Stromal cell of bone marrow (primary cell): ENCODE data around the gene STC2.
"Not testable (repeated sequence)": the region's sequence is repeated elsewhere in the genome, so short reads cannot be mapped to it uniquely, and the experiment has no call there.

Experiments used
- DNase-seq: peaks from one replicate; pipeline ENCODE4 v3.0.0-alpha.2; 2012; ENCODE audit warnings: low read depth

The STC2 gene, protein sequence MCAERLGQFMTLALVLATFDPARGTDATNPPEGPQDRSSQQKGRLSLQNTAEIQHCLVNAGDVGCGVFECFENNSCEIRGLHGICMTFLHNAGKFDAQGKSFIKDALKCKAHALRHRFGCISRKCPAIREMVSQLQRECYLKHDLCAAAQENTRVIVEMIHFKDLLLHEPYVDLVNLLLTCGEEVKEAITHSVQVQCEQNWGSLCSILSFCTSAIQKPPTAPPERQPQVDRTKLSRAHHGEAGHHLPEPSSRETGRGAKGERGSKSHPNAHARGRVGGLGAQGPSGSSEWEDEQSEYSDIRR

DNA sequence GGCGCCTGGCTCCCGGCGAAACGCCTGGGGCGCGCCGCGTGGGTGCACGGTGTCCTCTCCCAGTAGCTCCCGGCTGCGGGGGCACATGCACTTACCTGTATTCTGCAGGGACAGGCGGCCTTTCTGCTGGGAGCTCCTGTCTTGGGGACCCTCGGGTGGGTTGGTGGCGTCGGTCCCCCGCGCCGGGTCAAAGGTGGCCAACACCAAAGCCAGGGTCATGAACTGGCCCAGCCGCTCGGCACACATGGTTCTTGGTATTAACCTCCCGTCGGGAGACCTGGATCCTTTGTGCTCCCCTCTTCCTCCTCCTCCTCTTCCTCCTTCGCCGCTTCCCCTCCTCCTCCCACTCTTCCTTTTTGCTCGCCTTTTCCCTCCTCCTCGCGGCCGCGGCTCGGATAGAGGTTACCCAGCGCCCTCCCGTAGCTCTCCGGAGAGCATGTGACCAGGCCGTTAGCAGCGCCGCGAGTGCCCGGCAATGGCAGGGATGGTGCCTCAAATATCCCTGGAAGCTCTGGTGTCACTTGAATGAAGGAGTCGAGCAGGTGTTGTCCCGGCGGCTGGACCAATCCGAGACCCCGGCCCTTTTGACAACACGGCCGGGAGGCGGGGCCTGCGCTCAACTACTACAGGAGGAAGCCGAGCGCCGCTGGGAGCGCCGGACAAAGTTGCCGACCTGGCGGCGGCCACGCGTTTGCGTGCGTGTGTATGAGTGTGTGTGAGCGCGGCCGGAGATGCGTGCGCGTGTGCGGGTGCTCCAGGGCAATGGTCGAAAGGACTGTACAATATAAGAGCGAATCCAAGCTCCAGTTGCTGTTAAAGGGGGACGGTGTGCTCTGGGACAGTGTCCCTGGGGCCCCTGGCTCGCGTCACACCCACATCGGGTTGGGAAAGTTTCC, at the start of gene STC2:
STC2 (minus strand) TSS at position 467 of the 896 bp plus-strand sequence; CDS start at position 246, 221 bp downstream.
- peak; percentile 80 for DNase-seq

DNA sequence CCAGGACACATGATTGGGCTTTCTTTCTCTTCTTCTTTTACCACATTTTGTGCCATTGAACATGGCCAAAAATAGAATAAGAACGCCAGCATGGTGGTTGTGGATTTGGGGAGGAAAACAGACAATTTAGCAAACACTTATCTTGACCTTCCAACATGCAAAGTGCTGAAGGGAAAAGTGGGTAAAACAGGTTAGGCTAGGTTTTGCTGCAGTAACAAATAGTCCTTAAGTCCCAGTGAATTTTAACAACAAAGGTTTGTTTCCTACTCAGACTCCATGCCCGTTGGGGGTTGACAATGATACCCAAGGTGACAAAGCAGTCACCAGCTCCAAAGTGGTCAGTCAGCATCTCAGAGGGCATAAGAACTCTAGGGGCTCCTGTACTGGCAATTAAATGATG, 43.2 kb upstream of the STC2 start:
- no peak for DNase-seq

DNA sequence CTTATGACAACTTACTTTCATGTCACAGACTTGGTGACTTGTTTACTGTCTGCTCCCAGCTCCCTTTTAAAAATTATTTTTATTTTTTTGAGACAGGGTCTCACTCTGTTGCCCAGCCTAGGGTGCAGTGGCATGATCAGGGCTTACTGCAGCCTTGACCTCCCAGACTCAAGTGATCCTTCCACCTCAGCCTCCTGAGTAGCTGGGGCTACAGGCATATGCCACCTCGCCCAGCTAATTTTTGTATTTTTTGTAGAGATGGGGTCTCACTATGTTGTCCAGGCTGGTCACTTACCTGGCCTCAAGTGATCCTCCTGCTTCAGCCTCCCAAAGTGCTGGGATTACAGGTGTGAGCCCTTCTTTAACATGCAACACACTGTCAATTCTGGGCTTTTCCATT, 35.2 kb upstream of the STC2 start:
- DNase-seq = not testable (repeated sequence)

DNA sequence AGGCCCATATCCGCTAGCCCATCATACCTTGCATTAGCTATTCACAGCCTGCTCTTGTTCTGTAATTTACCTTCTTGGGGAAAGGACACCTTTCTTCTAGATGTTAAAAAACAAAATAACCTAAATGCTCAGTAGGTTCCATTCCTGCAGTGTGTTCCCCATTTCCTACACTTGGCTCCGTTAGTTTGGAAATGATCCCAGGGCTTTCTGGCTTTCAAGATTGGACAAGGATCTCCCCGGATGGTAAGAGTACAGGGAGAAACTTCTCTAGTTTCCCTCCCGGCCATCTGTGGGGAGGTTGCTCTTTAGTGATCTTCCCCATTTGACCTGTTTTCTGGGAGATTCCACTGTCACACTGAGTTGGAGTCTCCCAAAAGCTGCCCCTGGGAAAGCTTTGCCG, 27.3 kb upstream of the STC2 start:
- no peak for DNase-seq

DNA sequence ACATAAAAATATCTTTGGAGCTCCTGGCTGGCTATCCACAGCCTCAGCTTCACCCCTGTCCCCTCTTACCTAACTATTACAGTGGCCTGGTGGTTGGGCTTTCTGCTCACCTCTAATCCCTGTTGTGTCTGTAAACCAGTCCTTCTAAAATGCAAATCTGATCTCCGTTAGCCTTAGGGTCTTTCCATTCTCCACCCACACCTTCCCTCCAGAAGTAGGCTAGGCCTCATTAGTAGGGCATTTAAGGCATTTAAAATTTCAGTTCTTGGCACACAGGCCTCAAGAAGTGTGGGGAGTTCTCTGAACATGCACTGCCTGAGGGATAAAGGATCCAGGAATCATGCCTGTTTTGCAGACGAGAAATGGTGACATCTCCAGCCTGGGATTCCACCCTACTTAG, 26.4 kb upstream of the STC2 start:
- DNase-seq = no peak

DNA sequence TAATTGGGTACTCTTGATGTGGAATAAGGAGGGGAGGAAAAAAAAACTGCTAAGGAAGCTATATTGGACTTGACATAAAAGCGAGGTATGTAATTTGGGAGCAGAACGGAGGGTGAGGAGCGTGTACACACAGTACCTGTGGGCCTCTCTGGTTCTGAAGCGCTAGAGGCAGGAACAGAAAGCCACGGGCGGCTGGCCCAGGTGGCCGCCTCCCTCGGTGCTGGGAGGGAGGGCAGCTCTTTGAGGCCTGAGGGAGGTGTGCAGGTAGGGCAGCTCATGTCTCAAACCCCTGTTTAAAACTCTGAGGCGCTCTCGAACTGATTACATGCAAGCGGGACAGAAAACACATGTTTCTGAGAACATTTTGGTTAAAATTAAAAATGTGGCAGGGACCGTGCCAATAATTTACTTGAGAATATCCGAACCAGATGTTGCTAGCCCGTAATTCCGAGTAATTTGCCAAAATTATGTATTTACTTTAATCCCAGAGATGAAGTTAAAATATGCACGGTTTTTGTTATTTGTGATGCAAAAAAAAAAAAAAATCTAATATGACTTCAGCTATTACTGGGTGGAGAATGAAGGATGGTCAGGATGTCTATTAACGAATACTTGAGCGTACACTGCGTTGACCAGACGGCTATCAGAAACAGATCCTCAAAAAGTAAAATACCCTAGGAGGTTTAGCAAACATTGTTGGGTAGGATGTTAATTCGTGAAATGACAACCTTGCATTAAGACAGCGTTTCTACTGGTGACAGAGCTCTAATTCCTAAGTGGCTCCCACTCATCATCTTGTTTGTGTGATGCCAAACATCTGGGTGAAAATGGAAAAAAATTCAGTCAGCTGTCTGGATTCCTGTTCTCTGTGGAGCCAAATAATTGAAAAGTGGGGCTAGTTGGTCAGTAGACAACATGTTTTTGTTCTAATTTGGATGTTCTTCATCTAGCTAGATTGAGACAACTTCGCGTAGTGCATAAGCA, 24.4 kb upstream of the STC2 start:
- no peak for DNase-seq

DNA sequence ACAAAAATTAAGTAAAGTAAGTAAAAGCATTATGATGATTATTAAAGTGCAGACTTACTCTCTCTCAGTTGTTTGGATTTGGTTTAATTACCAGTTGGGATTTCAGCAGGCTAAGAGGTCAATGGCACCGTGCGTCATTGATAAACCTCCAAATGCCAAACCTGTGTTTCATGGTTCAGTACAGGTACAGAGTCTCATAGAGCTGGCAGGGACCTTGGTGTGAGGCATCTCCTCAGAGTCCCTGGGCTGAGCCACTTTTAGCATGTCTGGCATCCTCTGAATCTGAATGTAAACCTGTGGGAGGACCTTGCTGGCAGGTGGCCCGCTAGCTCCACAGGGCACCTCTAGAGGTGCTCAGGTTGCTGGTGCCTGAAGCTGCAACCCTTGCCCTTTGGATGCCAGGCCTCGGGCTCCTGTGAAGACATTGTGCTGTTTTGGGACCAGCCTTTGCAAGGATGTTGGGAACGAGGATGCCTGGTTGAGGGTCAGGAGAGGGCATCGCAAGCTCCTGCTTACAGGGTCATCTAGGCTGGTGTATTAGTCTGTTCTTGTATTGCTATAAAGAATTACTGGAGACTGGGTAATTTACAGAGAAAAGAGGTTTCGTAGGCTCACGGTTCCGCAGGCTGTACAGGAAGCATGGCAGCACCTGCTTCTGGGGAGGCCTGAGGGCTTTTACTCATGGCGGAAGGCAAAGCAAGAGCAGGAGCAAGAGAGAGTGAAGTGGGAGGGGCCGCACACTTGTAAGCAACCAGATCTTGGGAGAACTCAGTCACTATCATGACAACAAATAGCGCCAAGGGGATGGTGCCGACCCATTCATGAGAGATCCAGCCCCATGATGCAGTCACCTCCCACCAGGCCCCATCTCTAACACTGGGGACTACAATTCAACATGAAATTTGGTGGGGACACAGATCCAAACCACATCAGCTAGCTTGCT, 14.9 kb upstream of the STC2 start:
- DNase-seq = no peak

DNA sequence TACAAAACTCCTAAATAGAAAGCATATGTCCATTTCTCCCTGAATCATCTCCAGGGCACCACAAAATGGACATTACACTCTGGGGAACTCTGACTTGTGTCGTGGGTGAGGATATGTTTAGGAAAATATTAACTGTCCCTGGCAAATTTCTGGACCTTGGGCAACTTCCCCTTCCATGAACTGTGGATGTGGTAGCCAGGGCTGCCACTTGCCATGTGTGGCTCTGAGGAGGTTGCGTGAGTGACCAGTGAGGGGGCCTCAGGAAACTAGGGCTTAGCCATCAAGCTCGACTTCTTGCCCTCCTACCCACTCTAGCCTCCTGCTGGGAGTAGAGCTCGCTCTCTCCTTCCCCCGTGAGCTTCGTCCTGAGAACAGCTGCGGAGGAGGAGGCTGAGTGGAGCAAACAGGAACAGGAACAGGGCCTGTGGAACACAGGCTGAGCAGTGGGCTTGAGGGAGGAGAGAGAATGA, 13.8 kb upstream of the STC2 start:
- no peak for DNase-seq

DNA sequence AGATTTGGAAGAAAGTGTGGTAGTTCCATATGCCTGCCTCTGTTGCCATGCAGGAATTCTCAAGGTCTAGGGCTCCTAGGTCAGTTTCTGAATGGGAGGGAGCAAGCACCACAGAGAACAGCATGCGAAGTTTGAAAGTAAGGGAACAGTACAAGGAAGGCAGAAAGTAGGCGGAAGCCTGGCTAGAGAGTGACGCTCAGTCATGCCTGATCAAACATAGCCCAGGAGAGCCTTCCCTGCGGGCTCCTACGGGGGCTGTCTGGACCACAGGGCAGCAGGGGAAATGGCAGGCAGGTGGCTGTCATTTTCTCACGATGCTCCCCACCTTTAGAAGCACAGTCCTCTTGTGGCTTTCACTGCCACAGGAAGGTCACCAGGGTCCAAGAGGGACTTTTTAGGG, 12.8 kb upstream of the STC2 start:
- DNase-seq = no peak

DNA sequence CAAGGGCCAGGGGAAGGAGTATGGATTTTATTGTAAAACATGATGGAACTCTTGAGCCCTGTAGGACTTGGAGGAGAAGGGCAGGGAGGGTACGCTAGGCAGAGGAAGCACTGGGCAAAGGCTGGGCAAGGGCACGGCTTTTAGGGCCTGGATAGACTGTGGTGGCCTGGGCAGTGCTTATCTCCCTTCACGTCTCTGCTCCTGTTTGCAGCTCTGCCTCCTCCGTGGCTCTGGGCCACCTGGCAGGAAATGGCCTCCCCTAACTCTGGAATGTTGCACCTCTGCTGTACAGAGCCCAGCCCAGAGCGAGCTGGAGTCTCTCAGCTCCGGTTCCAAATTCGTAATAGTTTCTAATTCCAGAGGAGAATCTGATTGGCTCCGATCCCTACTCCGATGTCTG, 12.2 kb upstream of the STC2 start:
- no peak for DNase-seq

DNA sequence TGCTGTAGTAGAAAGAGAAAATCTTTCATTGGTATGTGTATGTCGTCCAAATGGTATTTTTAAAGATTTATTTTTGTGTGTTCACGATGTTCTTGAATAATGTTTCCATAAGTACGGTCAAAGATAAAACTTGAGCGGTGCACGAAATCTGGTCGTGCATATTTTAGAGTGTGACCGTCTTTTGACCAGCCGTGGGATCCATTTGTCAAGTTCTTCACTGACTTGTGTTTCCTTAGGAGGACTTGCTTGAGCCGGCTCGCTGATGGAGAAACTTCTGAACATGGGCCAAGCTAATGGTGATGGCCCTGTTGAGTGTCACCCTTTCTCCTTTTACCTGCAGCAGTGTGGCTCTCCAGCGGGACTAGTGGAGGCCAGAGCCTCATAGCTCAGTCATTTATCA, 11.1 kb upstream of the STC2 start:
- DNase-seq = no peak

DNA sequence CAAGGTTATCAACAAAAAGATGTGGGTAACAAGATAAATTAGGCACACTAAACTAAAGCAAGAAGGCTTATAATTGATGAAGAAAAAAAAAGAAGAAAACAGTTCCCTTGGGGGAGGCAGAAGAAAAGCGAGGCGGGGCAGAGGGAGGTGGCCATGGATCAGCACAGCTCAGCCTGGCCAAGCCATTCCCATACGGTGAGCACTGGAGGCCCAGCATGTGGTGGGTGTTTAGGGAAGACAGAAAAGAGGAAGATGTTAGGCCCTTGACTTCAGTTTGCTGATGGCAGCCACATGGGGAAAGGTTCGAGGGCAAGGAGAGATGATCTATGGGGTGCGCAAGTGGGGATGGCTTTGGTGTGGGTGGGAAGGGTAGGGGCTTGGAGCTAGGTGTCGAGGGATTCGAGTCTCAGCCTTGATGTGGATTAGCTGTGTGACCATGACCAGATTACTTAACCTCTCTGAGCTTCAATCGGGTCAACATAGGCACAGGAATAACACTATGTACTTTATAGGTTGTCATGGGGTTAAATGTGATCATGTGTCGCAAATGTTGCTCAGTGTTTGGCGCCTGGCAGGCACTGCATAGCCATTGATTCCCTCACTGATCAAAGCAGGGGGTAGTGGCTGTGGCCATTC, 10.3 kb upstream of the STC2 start:
- no peak for DNase-seq

DNA sequence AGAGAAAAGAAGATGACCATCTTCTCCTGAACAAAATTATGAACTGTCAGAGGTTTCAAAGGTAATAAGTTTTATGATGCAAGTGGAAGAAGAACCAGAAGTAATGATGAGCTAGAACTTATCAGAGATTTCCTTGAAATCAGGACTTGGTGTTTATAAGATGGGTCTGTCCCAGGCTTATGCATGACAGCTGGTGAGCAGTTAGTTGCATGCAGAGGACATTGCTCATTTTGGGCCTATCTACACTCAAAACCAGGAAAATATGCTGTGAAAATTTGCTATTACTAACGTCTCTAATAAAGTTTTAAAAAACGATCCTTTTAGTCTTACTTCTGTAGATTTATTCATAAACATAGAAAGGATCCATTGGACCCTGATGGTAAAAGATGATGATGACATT, 6.6 kb upstream of the STC2 start:
- no peak for DNase-seq

DNA sequence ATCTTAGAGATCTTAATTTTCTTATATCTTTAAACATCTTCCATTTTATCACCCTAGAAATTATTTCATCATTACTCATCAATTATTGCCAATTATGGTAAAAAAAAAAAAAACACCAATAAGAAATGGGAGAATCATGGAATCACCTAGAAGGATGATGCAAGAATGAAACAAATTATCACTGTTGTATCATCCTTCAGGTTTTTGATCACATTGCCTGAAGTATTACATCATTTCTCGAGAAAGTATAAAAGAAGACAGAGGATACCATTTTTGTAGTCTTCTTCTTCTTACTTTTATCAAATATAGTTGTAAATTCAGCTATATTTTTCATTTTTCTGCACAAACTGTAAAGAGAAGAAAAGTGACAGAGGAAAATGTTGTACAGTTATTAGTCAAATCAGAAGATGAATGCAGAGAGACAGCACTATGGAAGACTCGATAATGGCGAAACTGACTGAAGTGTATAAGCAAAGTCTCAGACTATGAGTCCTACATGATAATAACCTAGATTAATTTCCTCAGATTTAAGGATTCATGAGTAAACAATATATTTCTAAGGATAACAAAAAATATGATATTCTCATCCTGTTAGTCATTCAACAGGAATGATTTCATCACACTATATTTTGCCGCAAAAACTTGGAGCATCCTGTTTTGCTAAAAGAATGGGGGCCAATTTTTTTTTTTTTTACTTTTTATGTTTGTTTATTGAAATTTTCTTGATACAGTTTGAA, 5.9 kb upstream of the STC2 start:
- DNase-seq = peak; percentile 73

DNA sequence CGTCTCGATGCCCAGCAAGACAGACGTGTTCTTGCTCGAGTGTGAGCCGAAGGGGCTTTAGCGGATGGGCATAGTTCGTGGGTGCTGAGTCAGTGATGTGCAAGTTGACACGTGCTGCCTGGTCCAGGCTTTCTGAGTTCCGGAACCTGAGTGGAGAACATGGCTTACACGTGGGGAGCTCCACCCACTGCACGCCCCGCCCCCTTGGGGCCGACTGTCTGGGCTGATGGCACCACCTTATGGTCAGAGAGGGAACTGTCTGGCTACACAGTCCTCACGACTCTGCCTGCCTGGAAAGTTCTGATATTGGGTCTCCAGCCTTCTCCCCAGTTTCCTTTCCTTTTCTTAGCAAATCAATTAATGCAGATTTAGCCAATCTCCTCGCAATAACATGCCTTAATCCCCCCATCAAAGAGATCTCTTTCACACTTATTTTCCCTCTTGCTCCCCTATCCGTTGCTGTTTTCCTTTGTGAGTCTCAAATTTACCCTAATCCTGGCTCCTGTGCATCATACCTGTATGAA, 3.8 kb upstream of the STC2 start:
- no peak for DNase-seq

DNA sequence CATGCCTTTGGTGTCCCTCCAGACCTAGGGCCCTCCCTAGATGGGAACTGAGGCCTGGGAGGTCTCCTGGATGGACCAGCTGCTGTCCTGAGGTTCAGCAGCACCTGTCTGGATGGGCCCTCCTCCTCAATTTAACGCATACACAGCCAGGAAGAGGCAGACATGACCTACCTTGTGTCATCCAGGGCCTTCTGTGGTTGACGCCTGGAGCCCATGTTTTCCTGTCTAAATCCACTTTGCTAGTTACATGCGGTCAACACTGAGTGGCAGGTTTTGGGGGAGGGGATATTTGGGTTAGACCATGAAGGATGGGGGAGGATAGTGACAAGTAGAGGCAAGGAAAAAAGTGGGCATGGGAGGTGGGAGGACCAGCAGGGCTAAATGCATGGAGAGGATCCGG, 3.1 kb upstream of the STC2 start:
- no peak for DNase-seq

DNA sequence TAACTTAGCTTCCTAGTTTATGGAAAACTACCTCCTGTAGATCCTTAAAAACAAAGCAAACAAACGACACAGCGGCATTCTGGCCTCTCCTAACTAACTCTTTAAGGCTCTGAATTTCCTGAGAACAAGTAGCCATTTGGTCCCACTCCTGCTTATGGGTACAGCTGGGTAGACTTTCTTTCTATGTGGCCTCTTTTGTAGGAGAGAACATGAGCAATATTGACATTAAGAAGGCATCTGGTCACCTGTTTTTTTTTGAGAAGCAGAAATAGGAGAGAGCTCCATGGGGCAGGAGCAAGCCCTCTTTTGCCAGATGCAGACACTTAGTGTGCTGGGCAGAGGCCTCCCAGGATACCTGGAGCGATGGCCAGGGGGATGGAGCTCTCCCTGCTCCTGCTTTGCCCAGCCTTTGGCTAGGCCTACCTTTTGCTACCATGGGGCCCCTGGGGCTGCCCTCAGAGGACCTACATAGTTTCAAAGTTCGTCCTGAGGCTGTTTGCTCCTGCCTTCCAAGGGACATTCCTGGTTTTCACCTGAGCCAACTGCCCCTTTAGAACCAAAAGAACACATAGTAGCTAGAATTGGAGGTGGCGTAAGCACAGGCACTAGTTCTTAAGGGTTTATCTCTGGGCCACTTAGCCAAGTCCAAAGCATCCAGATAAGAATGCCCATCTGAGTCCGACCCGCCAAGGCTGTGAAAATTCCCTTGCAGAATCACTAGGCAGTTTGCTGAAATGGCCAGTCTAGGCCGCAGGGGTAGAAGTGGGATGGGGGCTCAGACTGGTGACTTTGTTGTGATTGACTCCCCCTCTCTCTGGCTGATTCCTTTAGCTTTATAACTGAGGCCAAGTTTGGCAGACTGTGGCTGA, 2.4 kb upstream of the STC2 start:
- no peak for DNase-seq
